ENCODE results near the gene UTP25.

Gene UTP25

GRCh38 chr1:209845408-209845725 lies 17.6 kb downstream of the UTP25 start:
- H3K79me2 ChIP-seq (ENCODE audit: insufficient read depth, low read length): no peaks in the 10 kb centered on the region
- H3K27me3 ChIP-seq (ENCODE audit: insufficient read depth, low read length, poor library complexity, severe bottlenecking): no peaks in the 10 kb centered on the region
- no peak overlapping the region for H3K9ac ChIP-seq (ENCODE audit: low read depth, low read length, poor library complexity, severe bottlenecking)
- H3F3A ChIP-seq (ENCODE audit: low read depth): no peaks in the 10 kb centered on the region
- no peaks in the 10 kb centered on the region for H4K20me1 ChIP-seq (ENCODE audit: insufficient read depth, low read length, poor library complexity, severe bottlenecking)
- no peak overlapping the region for H3K4me2 ChIP-seq (ENCODE audit: low read depth, low read length, poor library complexity, severe bottlenecking)
- H3K9me2 ChIP-seq (replicated peaks; ENCODE audit: low read depth, low read length): no peaks in the 10 kb centered on the region
- TF ChIP-seq CTCF (conservative IDR thresholded peaks at IDR 0.05; ENCODE audit: low read length): no peak
- TF ChIP-seq EZH2phosphoT487 (IDR thresholded peaks at IDR 0.05; ENCODE audit: borderline replicate concordance): no peak
- H3K9me3 ChIP-seq (ENCODE audit: insufficient read depth, low read depth, low read length): no peaks in the 10 kb centered on the region
- peaks cover 52% of the 10 kb centered on the region; the same call in 1 of the 2 replicates for H3K36me3 ChIP-seq (ENCODE audit: insufficient read depth, low read length)
- H3K4me3 ChIP-seq (ENCODE audit: low read length, poor library complexity, severe bottlenecking): no peak overlapping the region
- H3K4me1 ChIP-seq (ENCODE audit: insufficient read depth, low read length, poor library complexity, severe bottlenecking): no peaks in the 10 kb centered on the region
- H2AFZ ChIP-seq (ENCODE audit: low read length): no peak overlapping the region

- H4K20me1 ChIP-seq (ENCODE audit: insufficient read depth, low read length, poor library complexity, severe bottlenecking): no peaks in the 10 kb centered on the region
- H3K4me1 ChIP-seq (ENCODE audit: insufficient read depth, low read length, poor library complexity, severe bottlenecking): no peaks in the 10 kb centered on the region
- H3K9ac ChIP-seq (ENCODE audit: low read depth, low read length, poor library complexity, severe bottlenecking): no peak overlapping the region
- H3F3A ChIP-seq (ENCODE audit: low read depth): no peaks in the 10 kb centered on the region
- no peaks in the 10 kb centered on the region for H3K27me3 ChIP-seq (ENCODE audit: insufficient read depth, low read length, poor library complexity, severe bottlenecking)
- H3K36me3 ChIP-seq (ENCODE audit: insufficient read depth, low read length): peaks cover 47% of the 10 kb centered on the region; the same call in 1 of the 2 replicates
- H3K9me3 ChIP-seq (ENCODE audit: insufficient read depth, low read depth, low read length): no peaks in the 10 kb centered on the region
- no peak overlapping the region for H3K4me2 ChIP-seq (ENCODE audit: low read depth, low read length, poor library complexity, severe bottlenecking)
- no peak overlapping the region for H2AFZ ChIP-seq (ENCODE audit: low read length)
- TF ChIP-seq CTCF (conservative IDR thresholded peaks at IDR 0.05; ENCODE audit: low read length) (no peak), EZH2phosphoT487 (IDR thresholded peaks at IDR 0.05; ENCODE audit: borderline replicate concordance) (no peak)
- no peak overlapping the region for H3K4me3 ChIP-seq (ENCODE audit: low read length, poor library complexity, severe bottlenecking)
- H3K9me2 ChIP-seq (replicated peaks; ENCODE audit: low read depth, low read length): no peaks in the 10 kb centered on the region
- H3K79me2 ChIP-seq (ENCODE audit: insufficient read depth, low read length): no peaks in the 10 kb centered on the region
These were observed 21.6 kb downstream of the UTP25 start for GRCh38 chr1:209849388-209849787.

DNA sequence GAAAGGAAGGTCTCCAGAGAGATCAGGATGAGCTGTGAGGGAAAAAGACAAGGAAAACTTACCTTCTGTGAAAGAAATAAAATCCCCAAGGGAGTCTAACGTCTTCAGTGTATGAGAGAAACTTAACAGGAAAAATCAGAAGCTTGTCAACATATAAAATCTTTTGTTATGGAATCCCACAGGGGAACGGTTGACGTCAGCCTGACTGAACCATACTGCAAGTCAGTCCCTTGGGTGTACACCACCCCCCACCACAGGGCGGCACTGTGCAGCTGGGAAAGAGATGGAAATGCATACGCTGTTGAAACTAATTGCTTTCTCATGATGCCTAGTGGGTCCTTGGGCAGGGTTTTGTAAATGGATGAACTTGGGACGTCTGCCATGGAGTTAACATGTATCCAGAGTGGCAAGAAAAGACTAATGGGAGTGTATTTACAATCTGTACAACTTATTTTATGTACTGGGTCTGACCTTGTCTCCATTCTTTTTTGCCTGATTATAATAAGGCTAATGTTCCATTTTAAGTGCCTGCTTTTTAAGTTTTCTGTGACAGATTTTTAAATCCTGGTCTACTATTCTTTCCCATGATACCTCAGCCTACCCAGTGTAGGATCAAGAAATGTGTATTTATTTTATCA lies 22.7 kb downstream of the UTP25 start:
- peak; percentile 60 for TF ChIP-seq CTCF (conservative IDR thresholded peaks at IDR 0.05; ENCODE audit: low read length)
- TF ChIP-seq EZH2phosphoT487 (IDR thresholded peaks at IDR 0.05; ENCODE audit: borderline replicate concordance): no peak
- Histone ChIP-seq H3K4me3 (ENCODE audit: low read length, poor library complexity, severe bottlenecking) (no peak overlapping the region), H3K36me3 (ENCODE audit: insufficient read depth, low read length) (peaks cover 44% of the 10 kb centered on the region; the same call in 1 of the 2 replicates), H3F3A (ENCODE audit: low read depth) (no peaks in the 10 kb centered on the region), H3K4me2 (ENCODE audit: low read depth, low read length, poor library complexity, severe bottlenecking) (no peak overlapping the region), H2AFZ (ENCODE audit: low read length) (no peak overlapping the region), H3K9me2 (replicated peaks; ENCODE audit: low read depth, low read length) (no peaks in the 10 kb centered on the region), H3K79me2 (ENCODE audit: insufficient read depth, low read length) (no peaks in the 10 kb centered on the region), H3K9ac (ENCODE audit: low read depth, low read length, poor library complexity, severe bottlenecking) (no peak overlapping the region), H3K9me3 (ENCODE audit: insufficient read depth, low read depth, low read length) (no peaks in the 10 kb centered on the region), H3K4me1 (ENCODE audit: insufficient read depth, low read length, poor library complexity, severe bottlenecking) (no peaks in the 10 kb centered on the region), H4K20me1 (ENCODE audit: insufficient read depth, low read length, poor library complexity, severe bottlenecking) (no peaks in the 10 kb centered on the region), H3K27me3 (ENCODE audit: insufficient read depth, low read length, poor library complexity, severe bottlenecking) (no peaks in the 10 kb centered on the region)
